WTC11 (cell line): ENCODE measurements around the gene ADGRD2. TPM values are rescaled to one million over a fixed set of nuclear protein-coding genes. Genes with fewer than 3 reads are reported as not detected.

Experiments
- ATAC-seq: fragments of 200-7000 bp; cut with Tn5 transposase; 2 replicates; pipeline ENCODE4 v1.10.0; 2021; ENCODE audit warnings: mild to moderate bottlenecking, moderate library complexity
- CTCF ChIA-PET: fragments of 300-600 bp; sonication (Branson Sonifier 250); formaldehyde crosslinking; loops from one replicate; lab custom pipeline; 2021; ENCODE audit warnings: antibody characterized with exemption; lab: Charles Lee
- POLR2A ChIA-PET: fragments of 350-600 bp; sonication (Branson Sonifier 250); formaldehyde crosslinking; loops from one replicate; lab custom pipeline; 2021; ENCODE audit warnings: antibody characterized with exemption; lab: Charles Lee
- DNase-seq: peaks from one replicate; pipeline ENCODE4 v3.0.0; 2021; ENCODE audit warnings: low spot score
- H3K27ac Mint-ChIP-seq: 2 replicates; pipeline ENCODE4 v1.8.0; 2021; ENCODE audit warnings: mixed read lengths
- H3K27me3 Mint-ChIP-seq: 2 replicates; pipeline ENCODE4 v1.8.0; 2021; ENCODE audit warnings: low read depth, mild to moderate bottlenecking, moderate library complexity, mixed read lengths
- H3K36me3 Mint-ChIP-seq: 2 replicates; pipeline ENCODE4 v1.8.0; 2021; ENCODE audit warnings: mixed read lengths
- H3K4me1 Mint-ChIP-seq: 2 replicates; pipeline ENCODE4 v1.8.0; 2022; ENCODE audit warnings: mixed read lengths
- H3K4me3 Mint-ChIP-seq: 2 replicates; pipeline ENCODE4 v1.8.0; 2021; ENCODE audit warnings: mild to moderate bottlenecking, moderate library complexity, mixed read lengths
- H3K9me3 Mint-ChIP-seq: 2 replicates; pipeline ENCODE4 v1.8.0; 2021; ENCODE audit warnings: mixed read lengths
- ATF1 ChIP-seq: sonication (generic); formaldehyde crosslinking; IDR thresholded peaks from 2 replicates; pipeline ENCODE4 v1.8.1; 2023; ENCODE audit warnings: mild to moderate bottlenecking, moderate library complexity, missing genetic modification reagents
- ATF2 ChIP-seq: sonication (generic); formaldehyde crosslinking; IDR thresholded peaks from 2 replicates; pipeline ENCODE4 v1.8.1; 2022; ENCODE audit warnings: low read depth, missing genetic modification reagents, borderline replicate concordance
- HMGXB4 ChIP-seq: sonication (generic); formaldehyde crosslinking; IDR thresholded peaks from 2 replicates; pipeline ENCODE4 v1.8.1; 2023; ENCODE audit warnings: mild to moderate bottlenecking, moderate library complexity, missing genetic modification reagents
- NR1H2 ChIP-seq: sonication (generic); formaldehyde crosslinking; IDR thresholded peaks from 2 replicates; pipeline ENCODE4 v1.9.0; 2021; ENCODE audit warnings: mild to moderate bottlenecking, moderate library complexity, missing genetic modification reagents
- PREB ChIP-seq: sonication (generic); formaldehyde crosslinking; IDR thresholded peaks from 2 replicates; pipeline ENCODE4 v1.8.1; 2022; ENCODE audit warnings: mild to moderate bottlenecking, missing genetic modification reagents, moderate library complexity, borderline replicate concordance
- PRRX2 ChIP-seq: fragments of 250-450 bp; sonication (Bioruptor Pico); IDR thresholded peaks from 2 replicates; pipeline ENCODE4 v1.8.0; 2021; ENCODE audit warnings: mild to moderate bottlenecking
- SP1 ChIP-seq: sonication (generic); formaldehyde crosslinking; conservative IDR thresholded peaks from 2 replicates; pipeline ENCODE4 v1.8.1; 2022; ENCODE audit warnings: missing genetic modification reagents
- TP53 ChIP-seq: sonication (generic); formaldehyde crosslinking; IDR thresholded peaks from 2 replicates; pipeline ENCODE4 v1.8.1; 2023; ENCODE audit warnings: mild to moderate bottlenecking, missing genetic modification reagents
- ZBTB21 ChIP-seq: sonication (generic); formaldehyde crosslinking; IDR thresholded peaks from 2 replicates; pipeline ENCODE4 v1.8.1; 2023; ENCODE audit warnings: mild to moderate bottlenecking, missing genetic modification reagents, borderline replicate concordance
- ZNF121 ChIP-seq: sonication (generic); formaldehyde crosslinking; IDR thresholded peaks from 2 replicates; pipeline ENCODE4 v1.8.0; 2023; ENCODE audit warnings: missing genetic modification reagents
- ZNF138 ChIP-seq: sonication (generic); formaldehyde crosslinking; conservative IDR thresholded peaks from 2 replicates; pipeline ENCODE4 v1.8.1; 2022; ENCODE audit warnings: mild to moderate bottlenecking, moderate library complexity, missing genetic modification reagents
- ZNF317 ChIP-seq: sonication (generic); formaldehyde crosslinking; IDR thresholded peaks from 2 replicates; pipeline ENCODE4 v1.8.1; 2023; ENCODE audit warnings: low read depth, mild to moderate bottlenecking, moderate library complexity, missing genetic modification reagents, borderline replicate concordance
- ZNF416 ChIP-seq: fragments of 250-450 bp; sonication (Bioruptor Pico); IDR thresholded peaks from 2 replicates; pipeline ENCODE4 v1.9.0; 2021; ENCODE audit warnings: mild to moderate bottlenecking, inconsistent platforms
- ZNF423 ChIP-seq: fragments of 250-450 bp; sonication (Bioruptor Pico); IDR thresholded peaks from 2 replicates; pipeline ENCODE4 v2.1.2; 2022; ENCODE audit warnings: mild to moderate bottlenecking, moderate library complexity
- ZNF532 ChIP-seq: fragments of 250-450 bp; sonication (Bioruptor Pico); IDR thresholded peaks from 2 replicates; pipeline ENCODE4 v1.9.0; 2021; ENCODE audit warnings: mild to moderate bottlenecking, borderline replicate concordance
- total RNA-seq: library from RNA; stranded (reverse); gene quantifications from 3 replicates; pipeline ENCODE4 v1.2.3, GENCODE V29; 2021

ADGRD2 gene
- total RNA-seq, 1 experiment from 2014 or later: 0.61 TPM

- no peak overlapping the region for H3K4me3 Mint-ChIP-seq
- ChIA-PET CTCF (no interaction called here), POLR2A (no interaction called here)
- H3K36me3 Mint-ChIP-seq: no peaks in the 10 kb centered on the region
- DNase-seq (no peak), ATAC-seq (no peak)
- H3K27ac Mint-ChIP-seq: no peak overlapping the region
- TF ChIP-seq ZNF416 (CRISPR knock-in tag) (no peak), HMGXB4 (CRISPR knock-in tag) (no peak), ATF1 (CRISPR knock-in tag) (no peak)
- H3K9me3 Mint-ChIP-seq: no peaks in the 10 kb centered on the region
- H3K4me1 Mint-ChIP-seq: peaks cover 26% of the 10 kb centered on the region
- peaks cover 21% of the 10 kb centered on the region for H3K27me3 Mint-ChIP-seq
These were observed 35.0 kb downstream of the ADGRD2 start for GRCh38 chr9:124485201-124485600.

GRCh38 chr9:124485936-124486335, 35.7 kb downstream of the ADGRD2 start:
- H3K4me1 Mint-ChIP-seq: peaks cover 22% of the 10 kb centered on the region
- TF ChIP-seq TP53 (no peak), SP1 (CRISPR knock-in tag) (no peak), ZNF532 (CRISPR knock-in tag) (no peak), PRRX2 (CRISPR knock-in tag) (no peak), ZBTB21 (no peak), NR1H2 (no peak), ZNF317 (CRISPR knock-in tag) (no peak), ZNF121 (no peak), ZNF423 (CRISPR knock-in tag) (no peak)
- no peak overlapping the region for H3K4me3 Mint-ChIP-seq
- no peak overlapping the region for H3K27ac Mint-ChIP-seq
- DNase-seq (no peak), ATAC-seq (no peak)
- peaks cover 15% of the 10 kb centered on the region for H3K27me3 Mint-ChIP-seq
- H3K36me3 Mint-ChIP-seq: no peaks in the 10 kb centered on the region
- no peaks in the 10 kb centered on the region for H3K9me3 Mint-ChIP-seq
- POLR2A ChIA-PET: interaction anchor here (0.5 kb wide), 1 partner anchor 67 kb away, joined by 3 read pairs; no protein-coding TSS in a partner anchor
- CTCF ChIA-PET: interaction anchor here (0.6 kb wide), 1 partner anchor 367 kb away, joined by 3 read pairs; the partner anchor contains the start of gene WDR38

GRCh38 chr9:124486778-124487259, 36.6 kb downstream of the ADGRD2 start:
- CTCF ChIA-PET: interaction anchor here (0.7 to 3.0 kb wide), 6 partner anchors 9 to 847 kb away, joined by 3 to 8 read pairs (median 3); no protein-coding TSS in a partner anchor

More at GRCh38 chr9:124486778-124487259, 36.6 kb downstream of the ADGRD2 start:
- DNase-seq: no peak
- no peak overlapping the region for H3K4me3 Mint-ChIP-seq
- no peaks in the 10 kb centered on the region for H3K9me3 Mint-ChIP-seq
- ATAC-seq: no peak
- peaks cover 20% of the 10 kb centered on the region for H3K4me1 Mint-ChIP-seq
- TF ChIP-seq ATF2 (CRISPR knock-in tag) (no peak), ZNF138 (CRISPR knock-in tag) (no peak), ATF1 (CRISPR knock-in tag) (no peak), PREB (CRISPR knock-in tag) (no peak)
- H3K27ac Mint-ChIP-seq: no peak overlapping the region
- POLR2A ChIA-PET: no interaction called here
- no peaks in the 10 kb centered on the region for H3K36me3 Mint-ChIP-seq
- H3K27me3 Mint-ChIP-seq: peaks cover 9% of the 10 kb centered on the region
